NK-92 treated with Interleukin-12 subunit alpha and Interleukin-12 subunit beta, amount 100 ng/mL, for 24 hours (cell line): ENCODE results near the gene INAFM2.

Experiments used
- DNase-seq: peaks from one replicate; lab custom pipeline; 2025; lab: John Stamatoyannopoulos, UW

Gene INAFM2

GRCh38 chr15:40323239-40323952 lies at the start of gene INAFM2:
Gene INAFM2, plus strand, starts transcription at chr15:40323692. Its CDS starts 364 bp downstream, at chr15:40324056.
- peak; percentile 91 for DNase-seq

GRCh38 chr15:40274350-40275274 lies 48.9 kb upstream of the INAFM2 start:
- DNase-seq = peak; percentile 72

GRCh38 chr15:40275523-40275922 lies 48.0 kb upstream of the INAFM2 start:
- DNase-seq = no peak

GRCh38 chr15:40275954-40276353 lies 47.5 kb upstream of the INAFM2 start:
- no peak for DNase-seq

- DNase-seq = no peak
Observed at GRCh38 chr15:40276927-40277326, 46.6 kb upstream of the INAFM2 start.

GRCh38 chr15:40277471-40277870 lies 46.0 kb upstream of the INAFM2 start:
- no peak for DNase-seq

GRCh38 chr15:40278026-40278425 lies 45.5 kb upstream of the INAFM2 start:
- DNase-seq = no peak

- DNase-seq = peak; percentile 49
Observed at GRCh38 chr15:40279437-40280141, 43.9 kb upstream of the INAFM2 start.

- no peak for DNase-seq
Observed at GRCh38 chr15:40280260-40281056, 43.0 kb upstream of the INAFM2 start.

- DNase-seq = no peak
Observed at GRCh38 chr15:40281057-40281800, 42.3 kb upstream of the INAFM2 start.

- no peak for DNase-seq
Observed at GRCh38 chr15:40281801-40282146, 41.7 kb upstream of the INAFM2 start.

GRCh38 chr15:40282147-40282868 lies 41.2 kb upstream of the INAFM2 start:
- no peak for DNase-seq

GRCh38 chr15:40282869-40283614 lies 40.5 kb upstream of the INAFM2 start, which contains the start of gene ANKRD63:
Gene ANKRD63, minus strand, starts transcription at chr15:40283064. Its CDS starts 478 bp downstream, at chr15:40282586.
- no peak for DNase-seq

GRCh38 chr15:40283615-40284300 lies 39.7 kb upstream of the INAFM2 start:
- no peak for DNase-seq

GRCh38 chr15:40285151-40285550 lies 38.3 kb upstream of the INAFM2 start:
- no peak for DNase-seq

- DNase-seq = no peak
Observed at GRCh38 chr15:40285554-40286011, 37.9 kb upstream of the INAFM2 start.

- DNase-seq = no peak
Observed at GRCh38 chr15:40286061-40286532, 37.4 kb upstream of the INAFM2 start.

- DNase-seq = no peak
Observed at GRCh38 chr15:40286794-40287193, 36.7 kb upstream of the INAFM2 start.

- DNase-seq = no peak
Observed at GRCh38 chr15:40287505-40287904, 36.0 kb upstream of the INAFM2 start.
